H1 (cell line): Measurements from ENCODE around the gene ARHGAP1. TPM values are rescaled to one million over a fixed set of nuclear protein-coding genes. Genes with fewer than 3 reads are reported as not detected.

ENCODE experiments used
- CHD7 ChIP-seq: fragments of 300-600 bp; sonication (generic); IDR thresholded peaks from 2 replicates; pipeline ENCODE4 v1.7.1; 2012; ENCODE audit warnings: low read length, moderate library complexity, mild to moderate bottlenecking, inconsistent platforms; ENCODE audit not compliant: insufficient replicate concordance
- EP300 ChIP-seq, 2 experiments: IDR thresholded peaks; 1 replicate in 1 of 2; 2 replicates in 1 of 2; pipeline ENCODE4 v1.6.1; 2011 to 2012; ENCODE audit warnings: low read depth in 2 of 2, low read length in 2 of 2, mild to moderate bottlenecking in 2 of 2, borderline replicate concordance in 1 of 2, inconsistent platforms in 1 of 2, moderate library complexity in 1 of 2
- POLR2A ChIP-seq, 2 experiments: IDR thresholded peaks; 1 replicate in 1 of 2; 2 replicates in 1 of 2; pipeline ENCODE4 v1.6.1; 2011; ENCODE audit warnings: low read depth in 2 of 2, low read length in 2 of 2, mild to moderate bottlenecking in 2 of 2; ENCODE audit errors: control extremely low read depth in 1 of 2
- polyA plus RNA-seq, 7 experiments: library from polyadenylated mRNA; depleted of rRNA in 3 of 7; stranded (reverse) in 5 of 7; unstranded in 2 of 7; fragments of >200 nt in 5 of 7; fragments of 200-250 nt in 2 of 7; gene quantifications; 1 replicate in 5 of 7; 2 replicates in 1 of 7; 4 replicates in 1 of 7; pipeline versions ENCODE4 v1.2.1 to v1.2.3, GENCODE V29; 2011 to 2013; ENCODE audit warnings: missing spikeins in 2 of 7, mixed read lengths in 2 of 7
- total RNA-seq: library from RNA; stranded (reverse); fragmentation: NEBNext Ultra II Directional; extraction: Animal tissue kit (Norgen Biotek cat#: 25700); gene quantifications from 2 replicates; pipeline ENCODE4 v1.2.1, GENCODE V29; 2021

Gene ARHGAP1
- total and polyA plus RNA-seq, 2 of the 8 experiments (the other 6 are each of a cell fraction or from before 2014, with no cell fraction given), result 28.6 to 58.8 TPM

GRCh38 chr11:46643531-46643930, 56.9 kb downstream of the ARHGAP1 start (continued):
- TF ChIP-seq EP300 (IDR thresholded peaks at IDR 0.05; ENCODE audit: borderline replicate concordance in 1 of 2, low read depth in 2 of 2, low read length in 2 of 2), result no peak
- no peak for TF ChIP-seq POLR2A (IDR thresholded peaks at IDR 0.05; ENCODE audit: control extremely low read depth in 1 of 2, low read depth in 2 of 2, low read length in 2 of 2)
- TF ChIP-seq CHD7, result no peak
